Esophagus squamous epithelium (tissue), 4 donors: ENCODE measurements around the gene KRI1.

Experiments
- POLR2A ChIP-seq, 4 donors: fragments of 450-650 bp; IDR thresholded peaks; one replicate each; pipeline ENCODE4 v1.6.1; 2017; ENCODE audit warnings: antibody characterized with exemption in 4 of 4, mild to moderate bottlenecking in 4 of 4, moderate library complexity in 3 of 4
- TF ChIP-seq, protein P1 (sequence below), 6 experiments: fragments of 450-650 bp in 4 of 6; fragments of 200-600 bp in 2 of 6; sonication (generic) in 2 of 6; IDR thresholded peaks; one replicate each; pipeline ENCODE4 v1.5.1; 2016 to 2019; ENCODE audit warnings: antibody characterized with exemption in 6 of 6, mild to moderate bottlenecking in 4 of 6, moderate library complexity in 4 of 6

DNA sequence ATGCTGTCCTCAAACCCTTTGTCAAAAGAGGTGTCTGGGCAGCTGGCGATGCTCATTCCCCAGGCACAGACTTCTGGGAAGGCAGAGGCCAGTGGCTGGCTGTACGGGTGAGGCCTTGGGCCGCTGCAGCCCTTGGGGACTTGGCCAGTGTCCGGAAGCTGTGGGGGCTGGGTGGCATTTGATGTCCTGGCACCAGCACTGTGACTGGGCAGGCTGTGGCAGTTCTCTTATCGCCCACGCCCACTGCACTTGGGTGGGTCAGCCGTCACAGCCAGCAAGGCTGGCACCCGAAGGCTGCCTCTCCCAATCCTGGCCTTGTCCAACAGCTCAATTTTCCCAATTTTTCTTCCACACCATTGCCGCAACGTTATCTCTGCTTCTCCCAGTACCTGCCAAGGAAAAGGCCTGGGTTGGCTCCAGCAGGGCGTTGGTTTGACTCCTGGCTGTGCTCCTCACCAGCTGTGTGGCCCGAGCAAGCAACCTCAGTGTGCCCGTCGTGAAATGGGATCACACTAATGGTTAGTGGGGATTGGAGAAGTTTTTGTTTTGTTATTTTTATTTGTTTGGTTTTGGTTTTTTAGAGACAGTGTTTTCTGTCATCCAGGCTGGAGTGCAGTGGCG, 46.8 kb upstream of the KRI1 start:
- TF ChIP-seq, protein P1, sequence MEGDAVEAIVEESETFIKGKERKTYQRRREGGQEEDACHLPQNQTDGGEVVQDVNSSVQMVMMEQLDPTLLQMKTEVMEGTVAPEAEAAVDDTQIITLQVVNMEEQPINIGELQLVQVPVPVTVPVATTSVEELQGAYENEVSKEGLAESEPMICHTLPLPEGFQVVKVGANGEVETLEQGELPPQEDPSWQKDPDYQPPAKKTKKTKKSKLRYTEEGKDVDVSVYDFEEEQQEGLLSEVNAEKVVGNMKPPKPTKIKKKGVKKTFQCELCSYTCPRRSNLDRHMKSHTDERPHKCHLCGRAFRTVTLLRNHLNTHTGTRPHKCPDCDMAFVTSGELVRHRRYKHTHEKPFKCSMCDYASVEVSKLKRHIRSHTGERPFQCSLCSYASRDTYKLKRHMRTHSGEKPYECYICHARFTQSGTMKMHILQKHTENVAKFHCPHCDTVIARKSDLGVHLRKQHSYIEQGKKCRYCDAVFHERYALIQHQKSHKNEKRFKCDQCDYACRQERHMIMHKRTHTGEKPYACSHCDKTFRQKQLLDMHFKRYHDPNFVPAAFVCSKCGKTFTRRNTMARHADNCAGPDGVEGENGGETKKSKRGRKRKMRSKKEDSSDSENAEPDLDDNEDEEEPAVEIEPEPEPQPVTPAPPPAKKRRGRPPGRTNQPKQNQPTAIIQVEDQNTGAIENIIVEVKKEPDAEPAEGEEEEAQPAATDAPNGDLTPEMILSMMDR (IDR thresholded peaks at IDR 0.05), result no peak
- no peak for TF ChIP-seq POLR2A (IDR thresholded peaks at IDR 0.05)
